ENCODE results near the gene FILIP1L. TPM values are rescaled to one million over a fixed set of nuclear protein-coding genes. Genes with fewer than 3 reads are reported as not detected.

Gene FILIP1L
- total and polyA plus RNA-seq, 2 of the 4 experiments (the other 2 are of a cell fraction), result 11.5 to 19.9 TPM

DNA sequence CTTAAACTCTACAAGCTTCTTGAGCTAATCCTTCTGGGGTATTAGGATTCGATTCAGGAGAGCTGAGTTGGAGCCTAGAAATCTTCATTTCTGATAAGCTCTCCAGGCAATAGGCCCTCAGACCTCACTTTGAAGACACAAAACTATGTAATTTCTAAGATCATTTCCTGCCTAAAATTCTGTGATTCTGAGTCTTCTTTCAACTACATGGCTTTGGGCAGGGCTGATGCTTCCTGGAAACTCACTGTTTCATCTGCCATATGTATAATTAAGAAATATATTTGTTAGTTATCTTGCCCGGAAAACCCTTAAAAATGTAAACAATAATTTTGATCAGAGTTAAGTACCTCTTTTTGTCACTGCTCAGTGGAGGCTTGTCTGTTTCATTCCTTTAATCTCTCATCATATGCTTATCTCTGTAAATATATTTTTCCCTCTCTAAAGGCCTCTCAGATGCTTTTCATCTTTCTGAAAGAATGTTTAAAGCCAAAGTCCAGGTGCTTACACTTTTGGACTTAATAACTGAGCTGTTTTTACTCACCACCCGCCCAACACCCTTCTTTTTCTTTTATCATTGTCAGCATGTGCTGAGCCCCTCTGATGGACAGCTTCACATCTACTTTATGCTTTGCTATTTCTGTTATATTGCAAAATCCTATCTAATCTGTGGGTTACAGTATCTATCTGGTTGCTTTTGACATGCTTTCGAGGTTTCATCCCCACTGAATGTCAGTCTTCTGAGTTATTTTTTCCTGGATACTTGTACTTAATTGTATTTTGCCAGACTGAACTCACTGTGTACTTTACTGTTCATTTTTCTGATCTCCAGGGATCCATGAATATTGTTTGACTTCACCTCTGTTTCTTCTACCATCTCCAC lies 38.2 kb downstream of the FILIP1L start (continued):
- TF ChIP-seq CEBPB (IDR thresholded peaks at IDR 0.05; ENCODE audit: low read depth, low read length) (no peak), RFX5 (IDR thresholded peaks at IDR 0.05; ENCODE audit: low read depth, low read length) (no peak), MAFK (IDR thresholded peaks at IDR 0.05; ENCODE audit: low read depth, low read length) (no peak)

DNA sequence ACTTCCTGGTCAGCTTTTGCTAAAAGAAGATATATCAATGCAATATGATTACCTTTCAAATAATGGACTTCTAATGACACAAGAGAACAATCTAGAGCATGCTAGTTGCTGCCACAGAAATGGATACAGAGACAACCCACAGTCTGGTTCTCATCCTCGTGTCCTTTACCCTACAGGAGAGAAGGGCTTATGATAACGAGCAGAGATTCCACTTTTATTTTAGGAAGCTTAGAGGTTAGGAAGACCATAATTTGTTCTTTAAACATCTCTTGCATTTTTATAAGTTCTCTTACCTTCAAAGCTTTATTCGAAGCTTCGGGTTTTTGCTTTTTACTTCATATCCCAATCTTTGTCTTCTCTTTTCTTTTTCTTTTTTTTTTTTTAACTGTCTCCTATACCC lies 39.1 kb downstream of the FILIP1L start:
- Histone ChIP-seq H2AK5ac (ENCODE audit: low read depth, low read length) (peak overlapping the region; percentile 83), H3K36me3 (ENCODE audit: control insufficient read depth, insufficient read depth, low read length) (no peaks in the 10 kb centered on the region), H3K27me3 (ENCODE audit: control insufficient read depth, insufficient read depth, low read length) (no peaks in the 10 kb centered on the region), H3K27ac (ENCODE audit: insufficient read depth, low read length) (peak overlapping the region; percentile 94; the same call in 1 of the 2 replicates), H2BK15ac (ENCODE audit: low read depth, low read length) (peak overlapping the region; percentile 92; the same call in 2 of the 3 replicates), H3K9ac (ENCODE audit: low read depth, low read length) (no peak overlapping the region), H4K20me1 (ENCODE audit: insufficient read depth, low read length) (no peaks in the 10 kb centered on the region), H3K4me2 (ENCODE audit: low read depth, low read length) (no peak overlapping the region), H2BK120ac (ENCODE audit: low read depth, low read length) (peak overlapping the region; percentile 94), H3K9me1 (ENCODE audit: insufficient read depth, low read length) (peaks cover 13% of the 10 kb centered on the region), H4K91ac (ENCODE audit: insufficient read depth, low read depth, low read length) (peak overlapping the region; percentile 92), H3K9me3 (ENCODE audit: control insufficient read depth, insufficient read depth, low read length) (no peaks in the 10 kb centered on the region), H3K79me1 (ENCODE audit: low read depth in 1 of 2, low read length in 2 of 2) (peaks cover 9 to 21% of the 10 kb centered on the region in 2 experiments; a peak in 3 of 4 replicates), H3K14ac (replicated peaks; ENCODE audit: low read depth, low read length) (peak overlapping the region; percentile 93), H3K4me1 (ENCODE audit: control insufficient read depth, insufficient read depth, low read length) (peaks cover 27% of the 10 kb centered on the region), H3K18ac (ENCODE audit: low read depth, low read length) (peak overlapping the region; percentile 99), H4K8ac (ENCODE audit: low read depth in 2 of 2, low read length in 2 of 2) (peak overlapping the region; percentile 73 to 90), H2AK9ac (replicated peaks; ENCODE audit: low read depth, low read length, poor library complexity) (no peak overlapping the region), H2BK5ac (ENCODE audit: low read depth, low read length, poor library complexity, severe bottlenecking) (peak overlapping the region; percentile 87), H3K4me3 (ENCODE audit: insufficient read depth, low read depth, low read length) (no peak overlapping the region), H3K4ac (ENCODE audit: low read depth, low read length) (peak overlapping the region; percentile 92), H2BK20ac (ENCODE audit: low read depth, low read length) (peak overlapping the region; percentile 98), H3K56ac (ENCODE audit: extremely low read depth, insufficient read depth, low read length) (no peak overlapping the region), H4K5ac (ENCODE audit: low read depth, low read length) (peak overlapping the region; percentile 98), H2AFZ (replicated peaks; ENCODE audit: low read length, poor library complexity) (no peak overlapping the region), H3K23ac (ENCODE audit: low read depth, low read length) (peak overlapping the region; percentile 92; the same call in 1 of the 2 replicates)
- intact Hi-C loops (cut with micrococcal nuclease) (loop anchor here (2.0 to 10.0 kb wide), 3 partner anchors 34 to 1600 kb away; partner anchors contain the start of gene ZBTB11), in situ Hi-C loops (cut with MboI; ENCODE audit: low sequenced_read_pairs) (no loop called here), dilution Hi-C loops (cut with HindIII; ENCODE audit: low sequenced_read_pairs, unreplicated experiment) (no loop called here)
- ATAC-seq (ENCODE audit: low read depth), result no peak
- no peak for DNase-seq
- BruUV-seq (replicated peaks), result no TSS peak
- POLR2A ChIA-PET (ENCODE audit: unreplicated experiment), result interaction anchor here (0.8 to 1.9 kb wide), 2 partner anchors 11 to 179 kb away, joined by 3 to 4 read pairs; no protein-coding TSS in a partner anchor
- CTCF ChIA-PET, result interaction anchor here (0.6 kb wide), 1 partner anchor 19 kb away, joined by 3 read pairs; no protein-coding TSS in a partner anchor
- no CpG with 5 or more reads among the region's 4 CpGs for WGBS, 2 experiments (ENCODE audit: extremely low coverage in 2 of 2, insufficient read length in 1 of 2)
- no peak for TF ChIP-seq FOS (IDR thresholded peaks at IDR 0.05; ENCODE audit: low read depth, low read length)
- no peak for TF ChIP-seq CEBPB (IDR thresholded peaks at IDR 0.05; ENCODE audit: low read depth, low read length)
- no peak for TF ChIP-seq POLR2A (IDR thresholded peaks at IDR 0.05; ENCODE audit: low read depth, low read length)
- no peak for TF ChIP-seq MXI1 (IDR thresholded peaks at IDR 0.05; ENCODE audit: borderline replicate concordance, low read depth, low read length)
- TF ChIP-seq RFX5 (IDR thresholded peaks at IDR 0.05; ENCODE audit: low read depth, low read length), result no peak
- TF ChIP-seq, protein P1, sequence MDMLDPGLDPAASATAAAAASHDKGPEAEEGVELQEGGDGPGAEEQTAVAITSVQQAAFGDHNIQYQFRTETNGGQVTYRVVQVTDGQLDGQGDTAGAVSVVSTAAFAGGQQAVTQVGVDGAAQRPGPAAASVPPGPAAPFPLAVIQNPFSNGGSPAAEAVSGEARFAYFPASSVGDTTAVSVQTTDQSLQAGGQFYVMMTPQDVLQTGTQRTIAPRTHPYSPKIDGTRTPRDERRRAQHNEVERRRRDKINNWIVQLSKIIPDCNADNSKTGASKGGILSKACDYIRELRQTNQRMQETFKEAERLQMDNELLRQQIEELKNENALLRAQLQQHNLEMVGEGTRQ (IDR thresholded peaks at IDR 0.05; ENCODE audit: low read depth, low read length), result no peak
- no peak for TF ChIP-seq RAD21 (IDR thresholded peaks at IDR 0.05; ENCODE audit: low read length)
- no peak for TF ChIP-seq BHLHE40 (IDR thresholded peaks at IDR 0.05; ENCODE audit: low read depth, low read length)
- TF ChIP-seq MAFK (IDR thresholded peaks at IDR 0.05; ENCODE audit: low read depth, low read length), result no peak
- TF ChIP-seq ELK1 (IDR thresholded peaks at IDR 0.05; ENCODE audit: borderline replicate concordance, low read depth, low read length), result no peak
- TF ChIP-seq CTCF (conservative IDR thresholded peaks at IDR 0.05; ENCODE audit: low read depth, low read length), result no peak

All from IMR-90 (cell line).